ENCODE results near the gene IFITM2. TPM values are rescaled to one million over a fixed set of nuclear protein-coding genes. Genes with fewer than 3 reads are reported as not detected.

The IFITM2 gene
- total and polyA plus RNA-seq, 4 donors: 8.5 to 1,441 (median 404) TPM

DNA sequence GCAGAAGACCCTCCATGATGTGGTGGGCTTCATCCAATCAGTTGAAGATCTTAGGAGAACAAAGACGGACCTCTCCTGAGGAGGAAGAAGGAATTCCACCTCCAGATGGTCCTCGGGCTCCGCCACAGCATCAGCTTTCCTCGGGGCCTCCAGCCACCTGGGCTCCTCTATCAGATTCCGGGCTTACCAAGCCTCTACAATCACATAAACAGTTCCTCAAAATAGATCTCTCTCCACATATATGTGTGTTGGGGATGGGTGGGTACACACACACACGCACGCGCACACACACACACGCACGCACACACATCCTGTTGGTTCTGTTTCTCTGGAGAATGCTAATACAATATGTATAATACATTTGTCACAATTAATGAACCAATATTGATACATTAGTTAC lies 48.2 kb upstream of the IFITM2 start:
- DNase-seq (ENCODE audit: low spot score): no peak
- no peaks in the 10 kb centered on the region for H3K27me3 ChIP-seq (ENCODE audit: control insufficient read depth in 4 of 4, insufficient read depth in 4 of 4, low read length in 3 of 4)
- H3K9ac ChIP-seq (ENCODE audit: low read depth in 1 of 2, low read length in 2 of 2): no peak overlapping the region
- 80% methylated on average over 10 of the region's 10 CpGs for WGBS
- no peak overlapping the region for H3K27ac ChIP-seq (ENCODE audit: low read depth in 1 of 2, low read length in 2 of 2)
- TF ChIP-seq FOXA1 (IDR thresholded peaks at IDR 0.05) (no peak), YY1 (IDR thresholded peaks at IDR 0.05) (no peak), EGR1 (IDR thresholded peaks at IDR 0.05; ENCODE audit: low read depth in 2 of 2) (no peak), FOXA2 (IDR thresholded peaks at IDR 0.05) (no peak), RXRA (IDR thresholded peaks at IDR 0.05) (no peak), JUND (IDR thresholded peaks at IDR 0.05) (no peak), HNF4G (IDR thresholded peaks at IDR 0.05) (no peak), HNF4A (conservative IDR thresholded peaks at IDR 0.05) (no peak)
- TF ChIP-seq, protein P1, sequence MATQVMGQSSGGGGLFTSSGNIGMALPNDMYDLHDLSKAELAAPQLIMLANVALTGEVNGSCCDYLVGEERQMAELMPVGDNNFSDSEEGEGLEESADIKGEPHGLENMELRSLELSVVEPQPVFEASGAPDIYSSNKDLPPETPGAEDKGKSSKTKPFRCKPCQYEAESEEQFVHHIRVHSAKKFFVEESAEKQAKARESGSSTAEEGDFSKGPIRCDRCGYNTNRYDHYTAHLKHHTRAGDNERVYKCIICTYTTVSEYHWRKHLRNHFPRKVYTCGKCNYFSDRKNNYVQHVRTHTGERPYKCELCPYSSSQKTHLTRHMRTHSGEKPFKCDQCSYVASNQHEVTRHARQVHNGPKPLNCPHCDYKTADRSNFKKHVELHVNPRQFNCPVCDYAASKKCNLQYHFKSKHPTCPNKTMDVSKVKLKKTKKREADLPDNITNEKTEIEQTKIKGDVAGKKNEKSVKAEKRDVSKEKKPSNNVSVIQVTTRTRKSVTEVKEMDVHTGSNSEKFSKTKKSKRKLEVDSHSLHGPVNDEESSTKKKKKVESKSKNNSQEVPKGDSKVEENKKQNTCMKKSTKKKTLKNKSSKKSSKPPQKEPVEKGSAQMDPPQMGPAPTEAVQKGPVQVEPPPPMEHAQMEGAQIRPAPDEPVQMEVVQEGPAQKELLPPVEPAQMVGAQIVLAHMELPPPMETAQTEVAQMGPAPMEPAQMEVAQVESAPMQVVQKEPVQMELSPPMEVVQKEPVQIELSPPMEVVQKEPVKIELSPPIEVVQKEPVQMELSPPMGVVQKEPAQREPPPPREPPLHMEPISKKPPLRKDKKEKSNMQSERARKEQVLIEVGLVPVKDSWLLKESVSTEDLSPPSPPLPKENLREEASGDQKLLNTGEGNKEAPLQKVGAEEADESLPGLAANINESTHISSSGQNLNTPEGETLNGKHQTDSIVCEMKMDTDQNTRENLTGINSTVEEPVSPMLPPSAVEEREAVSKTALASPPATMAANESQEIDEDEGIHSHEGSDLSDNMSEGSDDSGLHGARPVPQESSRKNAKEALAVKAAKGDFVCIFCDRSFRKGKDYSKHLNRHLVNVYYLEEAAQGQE (IDR thresholded peaks at IDR 0.05): no peak
- TF ChIP-seq, protein P2, sequence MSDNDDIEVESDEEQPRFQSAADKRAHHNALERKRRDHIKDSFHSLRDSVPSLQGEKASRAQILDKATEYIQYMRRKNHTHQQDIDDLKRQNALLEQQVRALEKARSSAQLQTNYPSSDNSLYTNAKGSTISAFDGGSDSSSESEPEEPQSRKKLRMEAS (IDR thresholded peaks at IDR 0.05): no peak
- no peaks in the 10 kb centered on the region for H3K36me3 ChIP-seq (ENCODE audit: control insufficient read depth in 4 of 4, insufficient read depth in 3 of 4, low read depth in 1 of 4, low read length in 3 of 4)
- no peaks in the 10 kb centered on the region for H3K4me1 ChIP-seq (ENCODE audit: control insufficient read depth in 4 of 4, insufficient read depth in 4 of 4, low read length in 3 of 4)
- H3K9me3 ChIP-seq (ENCODE audit: control insufficient read depth in 4 of 4, low read length in 3 of 4): no peaks in the 10 kb centered on the region
- no peak overlapping the region for H3K4me3 ChIP-seq (ENCODE audit: low read depth in 1 of 3, low read length in 3 of 3)

GRCh38 chr11:261624-262023 lies 46.0 kb upstream of the IFITM2 start:
- TF ChIP-seq NR2F2 (IDR thresholded peaks at IDR 0.05) (no peak), SP1 (IDR thresholded peaks at IDR 0.05) (no peak), FOXA1 (IDR thresholded peaks at IDR 0.05) (no peak), RAD21 (IDR thresholded peaks at IDR 0.05) (no peak), HNF4G (IDR thresholded peaks at IDR 0.05) (no peak), EGR1 (IDR thresholded peaks at IDR 0.05; ENCODE audit: low read depth in 2 of 2) (no peak), RXRA (IDR thresholded peaks at IDR 0.05) (no peak), GABPA (IDR thresholded peaks at IDR 0.05 in 1 of 2, conservative IDR thresholded peaks at IDR 0.05 in 1 of 2) (no peak), JUND (IDR thresholded peaks at IDR 0.05) (no peak), TAF1 (conservative IDR thresholded peaks at IDR 0.05) (no peak)
- TF ChIP-seq, protein P3, sequence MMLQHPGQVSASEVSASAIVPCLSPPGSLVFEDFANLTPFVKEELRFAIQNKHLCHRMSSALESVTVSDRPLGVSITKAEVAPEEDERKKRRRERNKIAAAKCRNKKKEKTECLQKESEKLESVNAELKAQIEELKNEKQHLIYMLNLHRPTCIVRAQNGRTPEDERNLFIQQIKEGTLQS (IDR thresholded peaks at IDR 0.05): no peak
- TF ChIP-seq, protein P2 (IDR thresholded peaks at IDR 0.05): no peak
- TF ChIP-seq, protein P4, sequence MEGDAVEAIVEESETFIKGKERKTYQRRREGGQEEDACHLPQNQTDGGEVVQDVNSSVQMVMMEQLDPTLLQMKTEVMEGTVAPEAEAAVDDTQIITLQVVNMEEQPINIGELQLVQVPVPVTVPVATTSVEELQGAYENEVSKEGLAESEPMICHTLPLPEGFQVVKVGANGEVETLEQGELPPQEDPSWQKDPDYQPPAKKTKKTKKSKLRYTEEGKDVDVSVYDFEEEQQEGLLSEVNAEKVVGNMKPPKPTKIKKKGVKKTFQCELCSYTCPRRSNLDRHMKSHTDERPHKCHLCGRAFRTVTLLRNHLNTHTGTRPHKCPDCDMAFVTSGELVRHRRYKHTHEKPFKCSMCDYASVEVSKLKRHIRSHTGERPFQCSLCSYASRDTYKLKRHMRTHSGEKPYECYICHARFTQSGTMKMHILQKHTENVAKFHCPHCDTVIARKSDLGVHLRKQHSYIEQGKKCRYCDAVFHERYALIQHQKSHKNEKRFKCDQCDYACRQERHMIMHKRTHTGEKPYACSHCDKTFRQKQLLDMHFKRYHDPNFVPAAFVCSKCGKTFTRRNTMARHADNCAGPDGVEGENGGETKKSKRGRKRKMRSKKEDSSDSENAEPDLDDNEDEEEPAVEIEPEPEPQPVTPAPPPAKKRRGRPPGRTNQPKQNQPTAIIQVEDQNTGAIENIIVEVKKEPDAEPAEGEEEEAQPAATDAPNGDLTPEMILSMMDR (IDR thresholded peaks at IDR 0.05; ENCODE audit: low read depth, low read length, missing input control): no peak
- H3K36me3 ChIP-seq (ENCODE audit: control insufficient read depth in 4 of 4, insufficient read depth in 3 of 4, low read depth in 1 of 4, low read length in 3 of 4): no peaks in the 10 kb centered on the region
- no peak overlapping the region for H3K9ac ChIP-seq (ENCODE audit: low read depth in 1 of 2, low read length in 2 of 2)
- no peaks in the 10 kb centered on the region for H3K4me1 ChIP-seq (ENCODE audit: control insufficient read depth in 4 of 4, insufficient read depth in 4 of 4, low read length in 3 of 4)
- H3K27ac ChIP-seq (ENCODE audit: low read depth in 1 of 2, low read length in 2 of 2): no peak overlapping the region
- WGBS: 91% methylated on average over 4 of the region's 4 CpGs
- H3K4me3 ChIP-seq (ENCODE audit: low read depth in 1 of 3, low read length in 3 of 3): no peak overlapping the region
- H3K9me3 ChIP-seq (ENCODE audit: control insufficient read depth in 4 of 4, low read length in 3 of 4): peaks cover 0 to 1% (median 0%) of the 10 kb centered on the region in 4 donors
- DNase-seq (ENCODE audit: low spot score): no peak
- no peaks in the 10 kb centered on the region for H3K27me3 ChIP-seq (ENCODE audit: control insufficient read depth in 4 of 4, insufficient read depth in 4 of 4, low read length in 3 of 4)

All from liver (tissue), 9 donors.